ENCODE data around the gene SPNS1.

DNA sequence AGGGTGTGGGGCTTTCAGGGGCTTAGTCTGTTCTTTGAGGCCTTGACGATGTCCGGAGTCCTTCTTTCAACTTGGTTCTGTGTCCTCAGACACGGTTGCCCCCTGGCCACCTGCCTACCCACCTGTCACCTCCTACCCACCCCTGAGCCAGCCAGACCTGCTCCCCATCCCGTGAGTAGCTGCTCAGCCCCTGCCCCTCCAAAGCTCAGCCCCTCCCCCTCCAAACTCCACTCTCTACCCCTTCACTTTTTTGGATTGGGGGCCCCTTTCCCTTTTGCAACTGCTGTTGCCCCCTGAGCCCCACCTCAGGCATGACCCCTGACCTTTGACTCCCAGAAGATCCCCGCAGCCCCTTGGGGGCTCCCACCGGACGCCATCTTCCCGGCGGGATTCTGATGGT lies 11.5 kb downstream of the SPNS1 start:
- TF ChIP-seq, protein P1, sequence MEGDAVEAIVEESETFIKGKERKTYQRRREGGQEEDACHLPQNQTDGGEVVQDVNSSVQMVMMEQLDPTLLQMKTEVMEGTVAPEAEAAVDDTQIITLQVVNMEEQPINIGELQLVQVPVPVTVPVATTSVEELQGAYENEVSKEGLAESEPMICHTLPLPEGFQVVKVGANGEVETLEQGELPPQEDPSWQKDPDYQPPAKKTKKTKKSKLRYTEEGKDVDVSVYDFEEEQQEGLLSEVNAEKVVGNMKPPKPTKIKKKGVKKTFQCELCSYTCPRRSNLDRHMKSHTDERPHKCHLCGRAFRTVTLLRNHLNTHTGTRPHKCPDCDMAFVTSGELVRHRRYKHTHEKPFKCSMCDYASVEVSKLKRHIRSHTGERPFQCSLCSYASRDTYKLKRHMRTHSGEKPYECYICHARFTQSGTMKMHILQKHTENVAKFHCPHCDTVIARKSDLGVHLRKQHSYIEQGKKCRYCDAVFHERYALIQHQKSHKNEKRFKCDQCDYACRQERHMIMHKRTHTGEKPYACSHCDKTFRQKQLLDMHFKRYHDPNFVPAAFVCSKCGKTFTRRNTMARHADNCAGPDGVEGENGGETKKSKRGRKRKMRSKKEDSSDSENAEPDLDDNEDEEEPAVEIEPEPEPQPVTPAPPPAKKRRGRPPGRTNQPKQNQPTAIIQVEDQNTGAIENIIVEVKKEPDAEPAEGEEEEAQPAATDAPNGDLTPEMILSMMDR (conservative IDR thresholded peaks at IDR 0.05 in 1 of 2, IDR thresholded peaks at IDR 0.05 in 1 of 2; ENCODE audit: extremely low read depth in 1 of 2, insufficient read depth in 1 of 2, low read depth in 1 of 2, low read length in 2 of 2): no peak
- no peak for TF ChIP-seq EZH2 (IDR thresholded peaks at IDR 0.05; ENCODE audit: borderline replicate concordance, low read length)
